ENCODE measurements around the gene SKIC2.
"Not testable (repeated sequence)": the region's sequence is repeated elsewhere in the genome, so short reads cannot be mapped to it uniquely, and the experiment has no call there.

The SKIC2 gene

DNA sequence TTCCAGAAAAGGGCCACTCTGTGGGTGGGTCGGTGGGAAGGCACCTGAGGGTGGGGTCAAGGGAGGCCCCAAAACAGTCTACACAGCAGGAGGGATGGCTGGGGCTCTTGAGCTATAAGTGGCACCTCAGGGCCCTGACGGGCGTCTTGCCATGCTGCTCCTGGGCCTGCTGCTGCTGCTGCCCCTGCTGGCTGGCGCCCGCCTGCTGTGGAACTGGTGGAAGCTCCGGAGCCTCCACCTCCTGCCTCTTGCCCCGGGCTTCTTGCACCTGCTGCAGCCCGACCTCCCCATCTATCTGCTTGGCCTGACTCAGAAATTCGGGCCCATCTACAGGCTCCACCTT lies 46.5 kb downstream of the SKIC2 start:
- FAIRE-seq = not testable (repeated sequence)

- not testable (repeated sequence) for FAIRE-seq
Observed at GRCh38 chr6:32005991-32006529, 47.1 kb downstream of the SKIC2 start.

GRCh38 chr6:32007086-32007485 lies 48.1 kb downstream of the SKIC2 start:
- FAIRE-seq = not testable (repeated sequence)

DNA sequence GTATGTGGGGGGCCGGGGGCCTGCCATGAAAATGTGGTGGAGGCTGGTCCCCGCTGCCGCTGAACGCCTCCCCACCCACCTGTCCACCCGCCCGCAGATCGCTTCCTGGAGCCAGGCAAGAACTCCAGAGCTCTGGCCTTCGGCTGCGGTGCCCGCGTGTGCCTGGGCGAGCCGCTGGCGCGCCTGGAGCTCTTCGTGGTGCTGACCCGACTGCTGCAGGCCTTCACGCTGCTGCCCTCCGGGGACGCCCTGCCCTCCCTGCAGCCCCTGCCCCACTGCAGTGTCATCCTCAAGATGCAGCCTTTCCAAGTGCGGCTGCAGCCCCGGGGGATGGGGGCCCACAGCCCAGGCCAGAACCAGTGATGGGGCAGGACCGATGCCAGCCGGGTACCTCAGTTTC lies 49.1 kb downstream of the SKIC2 start:
- not testable (repeated sequence) for FAIRE-seq

- not testable (repeated sequence) for FAIRE-seq
Observed at GRCh38 chr6:32008616-32009015, 49.6 kb downstream of the SKIC2 start.

DNA sequence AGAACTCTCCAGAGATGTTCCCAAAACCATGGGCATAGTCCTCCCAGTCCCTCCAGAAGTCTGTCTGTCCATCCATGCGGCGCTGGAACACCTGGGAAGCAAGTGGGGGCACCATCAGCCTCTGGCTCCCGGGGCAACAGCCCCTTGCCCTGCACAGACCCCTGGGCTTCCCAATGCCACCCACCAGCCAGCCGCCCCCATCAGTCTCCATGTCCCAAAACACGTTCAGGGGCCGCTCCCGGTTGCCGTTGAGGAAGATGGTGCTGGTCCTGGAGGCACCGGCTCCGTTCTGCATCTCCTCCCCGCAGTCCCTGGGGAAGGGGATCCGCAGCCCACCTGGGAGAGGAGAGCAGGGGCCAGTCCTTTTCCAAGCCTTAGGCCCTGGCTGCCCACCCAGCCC lies 50.6 kb downstream of the SKIC2 start:
- not testable (repeated sequence) for FAIRE-seq

GRCh38 chr6:32010856-32011530 lies 52.0 kb downstream of the SKIC2 start:
- FAIRE-seq = not testable (repeated sequence)

DNA sequence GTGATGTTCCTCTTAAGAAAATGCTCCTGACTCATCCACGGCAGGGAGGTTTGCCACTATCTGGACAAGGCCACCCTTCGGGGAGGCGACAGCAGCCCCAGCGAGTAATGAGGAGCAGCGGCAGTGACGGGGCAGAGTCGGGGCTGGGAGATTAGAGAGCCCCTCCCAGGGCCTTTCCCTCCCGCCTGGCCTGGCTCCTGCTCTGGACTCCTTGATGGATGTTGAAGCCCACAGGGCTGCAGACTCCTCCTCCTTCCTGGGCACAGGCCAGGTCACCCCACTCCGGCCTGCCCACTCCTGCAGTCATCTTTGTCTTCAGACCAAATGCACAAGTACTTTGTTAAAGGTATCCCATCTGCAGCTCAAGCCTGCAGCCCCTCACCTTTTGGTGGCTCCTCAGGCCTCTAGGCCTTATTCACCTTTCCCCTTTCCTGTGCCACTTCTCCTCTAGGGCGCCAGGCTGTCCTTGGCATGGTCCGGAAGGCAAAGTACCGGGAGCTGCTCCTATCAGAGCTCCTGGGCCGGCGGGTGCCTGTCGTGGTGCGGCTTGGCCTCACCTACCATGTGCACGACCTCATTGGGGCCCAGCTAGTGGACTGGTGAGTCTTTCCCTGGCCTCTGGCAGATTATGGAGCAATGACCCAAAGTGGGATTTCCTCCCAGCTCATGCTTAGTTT lies 54.1 kb downstream of the SKIC2 start:
- FAIRE-seq = not testable (repeated sequence)

GRCh38 chr6:32013738-32014137 lies 54.8 kb downstream of the SKIC2 start:
- not testable (repeated sequence) for FAIRE-seq

DNA sequence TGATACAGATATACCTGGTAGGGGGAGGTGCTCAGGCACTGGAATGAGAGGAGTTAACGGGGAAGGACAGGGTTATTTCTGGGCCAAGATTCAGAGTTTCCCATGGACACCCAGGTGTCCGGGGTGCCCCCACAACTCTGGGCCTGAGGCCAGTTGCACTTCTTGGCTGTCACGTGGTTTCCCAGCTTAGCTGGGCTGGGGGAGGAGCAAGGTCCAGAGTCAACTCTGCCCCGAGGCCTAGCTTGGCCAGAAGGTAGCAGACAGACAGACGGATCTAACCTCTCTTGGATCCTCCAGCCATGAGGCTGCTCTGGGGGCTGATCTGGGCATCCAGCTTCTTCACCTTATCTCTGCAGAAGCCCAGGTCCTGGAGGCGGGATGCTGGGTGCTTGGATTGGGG lies 55.6 kb downstream of the SKIC2 start, which contains the start of gene C4B:
TSS of gene C4B (plus strand) at position 249 of the 400 bp plus-strand sequence. CDS start at position 300, 51 bp downstream.
- FAIRE-seq = not testable (repeated sequence)
